ENCODE data around the gene SLC13A4.

DNA sequence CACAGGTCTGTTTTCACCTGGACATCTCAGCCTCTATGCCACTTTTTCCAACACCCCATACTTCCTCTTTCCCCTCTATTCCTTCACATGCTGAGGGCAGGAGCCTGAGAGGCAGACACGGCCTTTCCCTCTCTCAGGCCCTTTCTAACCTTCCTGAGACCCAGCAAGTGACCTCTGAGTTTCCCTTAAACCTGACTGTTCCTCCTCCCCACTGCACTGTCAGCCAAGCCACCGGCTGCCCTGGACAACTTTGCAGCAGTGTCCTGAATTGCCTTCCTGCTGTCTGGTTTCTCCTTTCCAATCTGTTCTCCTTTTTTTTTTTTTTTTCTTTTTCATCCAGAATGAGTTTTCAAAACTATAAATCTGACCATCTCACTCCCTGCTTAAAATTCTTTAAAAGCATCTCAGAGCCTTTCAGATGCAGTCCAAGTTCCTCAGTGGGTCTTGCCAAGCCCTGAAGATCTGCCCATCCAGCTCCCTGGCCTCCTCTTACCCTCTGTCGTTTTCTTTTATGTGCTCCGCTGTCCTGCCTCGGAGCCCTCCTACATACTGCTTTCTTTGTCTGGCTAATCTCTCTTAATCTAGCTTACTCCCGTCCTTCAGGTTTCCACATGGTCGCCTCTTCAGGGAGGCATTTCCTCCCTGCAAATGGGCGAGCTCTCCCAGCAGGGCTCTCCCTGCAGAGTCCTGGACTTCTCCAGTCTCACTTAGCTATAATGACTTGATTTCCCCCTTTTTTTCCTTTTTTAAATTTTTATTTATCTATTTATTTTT lies 30.5 kb downstream of the SLC13A4 start:
- TF ChIP-seq, protein P1, sequence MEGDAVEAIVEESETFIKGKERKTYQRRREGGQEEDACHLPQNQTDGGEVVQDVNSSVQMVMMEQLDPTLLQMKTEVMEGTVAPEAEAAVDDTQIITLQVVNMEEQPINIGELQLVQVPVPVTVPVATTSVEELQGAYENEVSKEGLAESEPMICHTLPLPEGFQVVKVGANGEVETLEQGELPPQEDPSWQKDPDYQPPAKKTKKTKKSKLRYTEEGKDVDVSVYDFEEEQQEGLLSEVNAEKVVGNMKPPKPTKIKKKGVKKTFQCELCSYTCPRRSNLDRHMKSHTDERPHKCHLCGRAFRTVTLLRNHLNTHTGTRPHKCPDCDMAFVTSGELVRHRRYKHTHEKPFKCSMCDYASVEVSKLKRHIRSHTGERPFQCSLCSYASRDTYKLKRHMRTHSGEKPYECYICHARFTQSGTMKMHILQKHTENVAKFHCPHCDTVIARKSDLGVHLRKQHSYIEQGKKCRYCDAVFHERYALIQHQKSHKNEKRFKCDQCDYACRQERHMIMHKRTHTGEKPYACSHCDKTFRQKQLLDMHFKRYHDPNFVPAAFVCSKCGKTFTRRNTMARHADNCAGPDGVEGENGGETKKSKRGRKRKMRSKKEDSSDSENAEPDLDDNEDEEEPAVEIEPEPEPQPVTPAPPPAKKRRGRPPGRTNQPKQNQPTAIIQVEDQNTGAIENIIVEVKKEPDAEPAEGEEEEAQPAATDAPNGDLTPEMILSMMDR (IDR thresholded peaks at IDR 0.05 in 4 of 5, conservative IDR thresholded peaks at IDR 0.05 in 1 of 5) = no peak
- no peak for TF ChIP-seq POLR2A (IDR thresholded peaks at IDR 0.05)

Data from gastrocnemius medialis (tissue), 4 donors.